Keratinocyte (primary cell): ENCODE measurements around the gene SLIT3. TPM values are rescaled to one million over a fixed set of nuclear protein-coding genes. Genes with fewer than 3 reads are reported as not detected.

Experiments
- DNase-seq: peaks from one replicate; pipeline ENCODE4 v3.0.0-alpha.2; 2011; ENCODE audit warnings: low read depth, missing footprints, low spot score
- FAIRE-seq: peaks from 2 replicates; lab custom pipeline; 2011; peaks lifted over from hg19 to GRCh38; lab: Jason Lieb, UNC
- H2AFZ ChIP-seq: 2 replicates; pipeline ENCODE4 v1.6.0; 2012; ENCODE audit warnings: low read length, control low read depth, inconsistent platforms; ENCODE audit not compliant: control insufficient read depth
- H3K27ac ChIP-seq: 2 replicates; pipeline ENCODE4 v1.5.1; 2011; ENCODE audit warnings: low read length; ENCODE audit not compliant: control insufficient read depth, insufficient read depth
- H3K27me3 ChIP-seq: 3 replicates; pipeline ENCODE4 v1.6.0; 2011; ENCODE audit warnings: low read length; ENCODE audit not compliant: control insufficient read depth, insufficient read depth; ENCODE audit errors: extremely low read depth
- H3K36me3 ChIP-seq, 2 experiments: 2 replicates in 1 of 2; 3 replicates in 1 of 2; pipeline ENCODE4 v1.5.1; 2011; ENCODE audit warnings: low read length in 2 of 2, mild to moderate bottlenecking in 1 of 2; ENCODE audit not compliant: control insufficient read depth in 2 of 2, insufficient read depth in 2 of 2; ENCODE audit errors: extremely low read depth in 1 of 2
- H3K4me1 ChIP-seq: 3 replicates; pipeline ENCODE4 v1.5.1; 2011; ENCODE audit warnings: low read length; ENCODE audit not compliant: control insufficient read depth, insufficient read depth; ENCODE audit errors: extremely low read depth
- H3K4me2 ChIP-seq: 3 replicates; pipeline ENCODE4 v1.6.0; 2011; ENCODE audit warnings: low read depth, low read length; ENCODE audit not compliant: control insufficient read depth, insufficient read depth; ENCODE audit errors: extremely low read depth
- H3K4me3 ChIP-seq, 3 experiments: fragments of 200-600 bp in 1 of 3; sonication (generic) in 1 of 3; 2 replicates in 2 of 3; 3 replicates in 1 of 3; pipeline ENCODE4 v1.5.1; 2011 to 2016; ENCODE audit warnings: low read length in 3 of 3, mild to moderate bottlenecking in 3 of 3, control low read depth in 2 of 3, inconsistent platforms in 1 of 3, low read depth in 1 of 3, mixed read lengths in 1 of 3, mixed run types in 1 of 3, moderate library complexity in 1 of 3; ENCODE audit not compliant: control insufficient read depth in 2 of 3, insufficient read depth in 2 of 3; ENCODE audit errors: extremely low read depth in 1 of 3
- H3K79me2 ChIP-seq: 2 replicates; pipeline ENCODE4 v1.6.0; 2012; ENCODE audit warnings: low read length; ENCODE audit not compliant: control insufficient read depth, insufficient read depth
- H3K9ac ChIP-seq: 3 replicates; pipeline ENCODE4 v1.6.0; 2011; ENCODE audit warnings: low read length; ENCODE audit not compliant: control insufficient read depth, insufficient read depth; ENCODE audit errors: extremely low read depth
- H3K9me1 ChIP-seq: 3 replicates; pipeline ENCODE4 v1.6.0; 2011; ENCODE audit warnings: low read length; ENCODE audit not compliant: control insufficient read depth, insufficient read depth; ENCODE audit errors: extremely low read depth
- H3K9me3 ChIP-seq: 2 replicates; pipeline ENCODE4 v1.5.1; 2012; ENCODE audit warnings: low read depth, low read length; ENCODE audit not compliant: control insufficient read depth
- H4K20me1 ChIP-seq: 3 replicates; pipeline ENCODE4 v1.6.0; 2011; ENCODE audit warnings: low read length; ENCODE audit not compliant: control insufficient read depth, insufficient read depth; ENCODE audit errors: extremely low read depth
- CTCF ChIP-seq, 3 experiments: IDR thresholded peaks in 1 of 3; conservative IDR thresholded peaks in 1 of 3; optimal IDR thresholded peaks in 1 of 3; 2 replicates in 2 of 3; 3 replicates in 1 of 3; pipeline versions ENCODE3 to v1.5.1; 2011; ENCODE audit warnings: low read length in 3 of 3, mild to moderate bottlenecking in 3 of 3, moderate library complexity in 2 of 3, control low read depth in 1 of 3, inconsistent platforms in 1 of 3; ENCODE audit not compliant: insufficient read depth in 2 of 3; ENCODE audit errors: extremely low read depth in 1 of 3
- EZH2 ChIP-seq: IDR thresholded peaks from one replicate; pipeline ENCODE4 v1.6.1; 2012; ENCODE audit warnings: inconsistent platforms, mild to moderate bottlenecking, low read length, moderate library complexity
- dilution Hi-C: fragments of 300-500 bp; cut with MboI; formaldehyde crosslinking; loops from one replicate; pipeline ENCODE4 v1.7.0; 2020; ENCODE audit warnings: low sequenced_read_pairs; ENCODE audit not compliant: extremely low pct_ligation_motif_present
- polyA plus RNA-seq, 5 experiments: library from polyadenylated mRNA; depleted of rRNA in 3 of 5; stranded (reverse) in 3 of 5; stranded (forward) in 1 of 5; unstranded in 1 of 5; fragments of >200 nt; gene quantifications; 1 replicate in 1 of 5; 2 replicates in 3 of 5; 3 replicates in 1 of 5; pipeline versions ENCODE4 v1.2.1 to v1.2.3, GENCODE V29; 2011 to 2012; ENCODE audit warnings: missing spikeins in 2 of 5, low read depth in 1 of 5, low replicate concordance in 1 of 5

The SLIT3 gene
- polyA plus RNA-seq, 1 donor (not counting 4 experiments of a cell fraction or from before 2014, with no cell fraction given): 2.4 TPM

GRCh38 chr5:168914491-168914890, 386.4 kb downstream of the SLIT3 start:
- dilution Hi-C loops: no loop called here
- no peak overlapping the region for H3K9ac ChIP-seq
- no peaks in the 10 kb centered on the region for H3K36me3 ChIP-seq
- H3K4me3 ChIP-seq: no peak overlapping the region
- no peaks in the 10 kb centered on the region for H3K9me1 ChIP-seq
- no peak for DNase-seq
- no peak overlapping the region for H2AFZ ChIP-seq
- H4K20me1 ChIP-seq: no peaks in the 10 kb centered on the region
- TF ChIP-seq EZH2: no peak
- TF ChIP-seq CTCF (optimal IDR thresholded peaks at IDR 0.05 in 1 of 3, IDR thresholded peaks at IDR 0.05 in 1 of 3, conservative IDR thresholded peaks at IDR 0.05 in 1 of 3; ENCODE audit: extremely low read depth in 1 of 3, insufficient read depth in 2 of 3, low read length in 3 of 3): no peak
- H3K4me1 ChIP-seq: no peaks in the 10 kb centered on the region
- H3K79me2 ChIP-seq: no peaks in the 10 kb centered on the region
- H3K9me3 ChIP-seq: no peaks in the 10 kb centered on the region
- H3K4me2 ChIP-seq: no peak overlapping the region
- H3K27me3 ChIP-seq: no peaks in the 10 kb centered on the region
- FAIRE-seq: no peak
- no peak overlapping the region for H3K27ac ChIP-seq

GRCh38 chr5:168910874-168911273, 390.1 kb downstream of the SLIT3 start:
- Histone ChIP-seq H3K36me3 (no peaks in the 10 kb centered on the region), H3K9ac (no peak overlapping the region), H3K27ac (no peak overlapping the region), H3K4me1 (no peaks in the 10 kb centered on the region), H3K4me3 (no peak overlapping the region), H3K9me1 (no peaks in the 10 kb centered on the region), H3K4me2 (no peak overlapping the region), H3K9me3 (no peaks in the 10 kb centered on the region), H3K79me2 (no peaks in the 10 kb centered on the region), H3K27me3 (no peaks in the 10 kb centered on the region), H2AFZ (no peak overlapping the region), H4K20me1 (no peaks in the 10 kb centered on the region)
- no peak for DNase-seq
- dilution Hi-C loops: no loop called here
- TF ChIP-seq EZH2: no peak
- no peak for TF ChIP-seq CTCF (optimal IDR thresholded peaks at IDR 0.05 in 1 of 3, IDR thresholded peaks at IDR 0.05 in 1 of 3, conservative IDR thresholded peaks at IDR 0.05 in 1 of 3; ENCODE audit: extremely low read depth in 1 of 3, insufficient read depth in 2 of 3, low read length in 3 of 3)
- FAIRE-seq: no peak
